ENCODE measurements around the gene TRAPPC1.

TRAPPC1 gene

DNA sequence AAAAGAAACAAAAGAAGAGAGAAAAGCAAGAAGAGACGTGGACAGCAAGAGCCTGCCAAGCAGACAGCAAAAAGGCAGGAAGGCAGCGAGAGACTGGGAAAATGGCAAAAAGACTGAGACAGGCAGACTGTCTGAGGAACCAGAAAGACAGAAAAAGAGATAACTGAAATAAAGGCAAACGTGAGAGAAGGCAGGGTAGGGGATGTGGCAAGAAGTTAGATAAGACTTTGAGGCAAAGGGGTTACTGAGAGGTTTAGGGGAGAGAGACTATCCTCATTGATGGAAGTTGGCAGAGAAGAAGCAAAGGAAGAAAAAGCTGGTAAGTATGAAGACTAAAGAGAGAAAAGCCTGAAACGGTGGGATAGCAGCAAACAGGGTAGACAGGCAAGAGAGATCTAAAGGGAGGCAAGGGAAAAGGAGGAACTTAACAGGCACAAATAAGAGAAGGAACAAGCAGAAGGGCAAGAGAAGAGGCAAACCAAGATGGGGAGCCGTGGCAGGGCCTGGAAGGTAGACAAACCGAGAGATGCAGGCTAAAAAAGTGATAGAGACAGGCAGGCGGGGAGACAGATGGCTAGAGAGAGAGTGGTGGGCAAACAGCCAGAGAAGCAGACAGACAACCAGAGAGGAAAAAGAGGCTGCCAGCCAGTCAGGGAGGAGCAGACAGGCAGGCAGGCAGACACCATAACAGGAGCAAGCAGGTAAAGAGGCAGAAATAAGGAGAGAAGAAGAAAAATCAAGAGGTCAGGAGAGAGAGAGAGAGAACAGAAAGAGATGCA, 50.3 kb downstream of the TRAPPC1 start:
- in situ Hi-C loops (cut with HindIII; ENCODE audit: low sequenced_read_pairs) = no loop called here
